Right atrium auricular region (tissue), 2 donors: ENCODE data around the gene BCL11A. TPM values are rescaled to one million over a fixed set of nuclear protein-coding genes. Genes with fewer than 3 reads are reported as not detected.

Source experiments
- DNase-seq: peaks from one replicate; pipeline ENCODE4 v3.0.0-alpha.2; 2019; ENCODE audit warnings: low spot score
- H3K27ac ChIP-seq, 2 donors: fragments of 200-600 bp; sonication (generic); 1 replicate in 1 of 2; 2 replicates in 1 of 2; pipeline ENCODE4 v1.5.1; 2016 to 2019
- H3K27me3 ChIP-seq, 2 donors: fragments of 200-600 bp; sonication (generic); one replicate each; pipeline versions ENCODE4 v1.5.1 to v1.6.0; 2017 to 2019
- H3K36me3 ChIP-seq: fragments of 200-600 bp; sonication (generic); one replicate; pipeline ENCODE4 v1.5.1; 2016
- H3K4me1 ChIP-seq, 2 donors: fragments of 200-600 bp; sonication (generic); one replicate each; pipeline versions ENCODE4 v1.5.1 to v1.6.0; 2017 to 2019
- H3K4me3 ChIP-seq, 2 donors: fragments of 200-600 bp; sonication (generic); 1 replicate in 1 of 2; 2 replicates in 1 of 2; pipeline ENCODE4 v1.5.1; 2017 to 2019; ENCODE audit warnings: mild to moderate bottlenecking in 1 of 2, moderate library complexity in 1 of 2
- H3K9me3 ChIP-seq, 2 donors: fragments of 200-600 bp; sonication (generic); one replicate each; pipeline ENCODE4 v1.5.1; 2019
- CTCF ChIP-seq, 2 donors: fragments of 200-600 bp; sonication (generic); IDR thresholded peaks; one replicate each; pipeline ENCODE4 v1.5.1; 2019; ENCODE audit warnings: antibody characterized with exemption in 2 of 2
- total RNA-seq, 2 donors: library from RNA; depleted of rRNA; stranded (reverse); fragments of >200 nt; gene quantifications; one replicate each; pipeline ENCODE4 v1.1.0, GENCODE V29; 2016

Gene BCL11A
- total RNA-seq, 2 donors from 2014 or later, result 2.2 to 3.3 TPM

GRCh38 chr2:60474301-60474700, 79.2 kb downstream of the BCL11A start:
- Histone ChIP-seq H3K4me1 (peaks cover 0 to 17% of the 10 kb centered on the region in 2 donors), H3K36me3 (no peaks in the 10 kb centered on the region)

GRCh38 chr2:60473546-60473945, 79.9 kb downstream of the BCL11A start:
- Histone ChIP-seq H3K27ac (no peak overlapping the region), H3K36me3 (no peaks in the 10 kb centered on the region), H3K4me1 (peaks cover 0 to 15% of the 10 kb centered on the region in 2 donors), H3K27me3 (no peaks in the 10 kb centered on the region), H3K4me3 (no peak overlapping the region), H3K9me3 (no peaks in the 10 kb centered on the region)
- no peak for DNase-seq
- TF ChIP-seq CTCF (IDR thresholded peaks at IDR 0.05), result no peak

More at GRCh38 chr2:60474301-60474700, 79.2 kb downstream of the BCL11A start:
- Histone ChIP-seq H3K4me3 (no peak overlapping the region), H3K9me3 (no peaks in the 10 kb centered on the region), H3K27me3 (no peaks in the 10 kb centered on the region), H3K27ac (no peak overlapping the region)
- no peak for DNase-seq
- TF ChIP-seq CTCF (IDR thresholded peaks at IDR 0.05), result no peak

- Histone ChIP-seq H3K4me1 (peaks cover 0 to 14% of the 10 kb centered on the region in 2 donors), H3K36me3 (no peaks in the 10 kb centered on the region), H3K4me3 (no peak overlapping the region), H3K27ac (no peak overlapping the region), H3K27me3 (no peaks in the 10 kb centered on the region), H3K9me3 (no peaks in the 10 kb centered on the region)
- no peak for TF ChIP-seq CTCF (IDR thresholded peaks at IDR 0.05)
- DNase-seq, result no peak
Measured at GRCh38 chr2:60472663-60473289, 80.7 kb downstream of the BCL11A start.

- no peak for TF ChIP-seq CTCF (IDR thresholded peaks at IDR 0.05)
- Histone ChIP-seq H3K4me3 (no peak overlapping the region), H3K4me1 (peaks cover 0 to 14% of the 10 kb centered on the region in 2 donors), H3K9me3 (no peaks in the 10 kb centered on the region), H3K36me3 (no peaks in the 10 kb centered on the region), H3K27me3 (no peaks in the 10 kb centered on the region), H3K27ac (no peak overlapping the region)
- DNase-seq, result no peak
Measured at GRCh38 chr2:60472041-60472440, 81.4 kb downstream of the BCL11A start.

GRCh38 chr2:60470340-60470739, 83.1 kb downstream of the BCL11A start:
- no peak for DNase-seq
- Histone ChIP-seq H3K36me3 (no peaks in the 10 kb centered on the region), H3K4me1 (peaks cover 0 to 14% of the 10 kb centered on the region in 2 donors), H3K27me3 (no peaks in the 10 kb centered on the region), H3K9me3 (no peaks in the 10 kb centered on the region), H3K4me3 (no peak overlapping the region), H3K27ac (no peak overlapping the region)
- no peak for TF ChIP-seq CTCF (IDR thresholded peaks at IDR 0.05)
